ENCODE data around the gene ENTHD1. TPM values are rescaled to one million over a fixed set of nuclear protein-coding genes. Genes with fewer than 3 reads are reported as not detected.

The ENTHD1 gene
- total RNA-seq, 1 experiment from 2014 or later, result not detected

- Mint-ChIP-seq H3K9me3 (no peaks in the 10 kb centered on the region), H3K27ac (peak overlapping the region in 1 of 3 experiments; percentile 15; a peak in 1 of 7 replicates), H3K27me3 (ENCODE audit: low read depth) (peaks cover 2% of the 10 kb centered on the region), H3K4me3 (no peak overlapping the region), H3K4me1 (peaks cover 13 to 33% of the 10 kb centered on the region in 2 experiments), H3K36me3 (ENCODE audit: insufficient read depth in 1 of 3, low read depth in 3 of 3) (no peaks in the 10 kb centered on the region)
- no peak overlapping the region for H3K14ac ChIP-seq (ENCODE audit: insufficient read depth, low read length)
- no peak overlapping the region for H3K9ac ChIP-seq (ENCODE audit: extremely low read depth, insufficient read length, low read length)
- H2AK5ac ChIP-seq (ENCODE audit: insufficient read length, low read length), result no peak overlapping the region
- no peaks in the 10 kb centered on the region for H3K9me3 ChIP-seq (ENCODE audit: control insufficient read depth, low read depth, low read length)
- no peaks in the 10 kb centered on the region for H4K20me1 ChIP-seq (ENCODE audit: control insufficient read depth, insufficient read depth, insufficient read length)
- H3K23ac ChIP-seq (ENCODE audit: insufficient read length, low read depth, low read length), result no peak overlapping the region
- H2BK15ac ChIP-seq (ENCODE audit: low read depth, low read length), result no peak overlapping the region
- no peak overlapping the region for H4K5ac ChIP-seq (ENCODE audit: insufficient read length, low read depth, low read length)
- DNase-seq, result no peak
- H4K8ac ChIP-seq (replicated peaks; ENCODE audit: insufficient read length, low read depth, low read length), result no peak overlapping the region
- no peak overlapping the region for H3K4me2 ChIP-seq (ENCODE audit: insufficient read depth, insufficient read length, low read length)
- H3K4me1 ChIP-seq (ENCODE audit: insufficient read depth, low read length), result no peaks in the 10 kb centered on the region
- no peak overlapping the region for H3K4ac ChIP-seq (ENCODE audit: low read depth, low read length)
- no peak overlapping the region for H3T11ph ChIP-seq (ENCODE audit: low read length)
- TF ChIP-seq, protein P1, sequence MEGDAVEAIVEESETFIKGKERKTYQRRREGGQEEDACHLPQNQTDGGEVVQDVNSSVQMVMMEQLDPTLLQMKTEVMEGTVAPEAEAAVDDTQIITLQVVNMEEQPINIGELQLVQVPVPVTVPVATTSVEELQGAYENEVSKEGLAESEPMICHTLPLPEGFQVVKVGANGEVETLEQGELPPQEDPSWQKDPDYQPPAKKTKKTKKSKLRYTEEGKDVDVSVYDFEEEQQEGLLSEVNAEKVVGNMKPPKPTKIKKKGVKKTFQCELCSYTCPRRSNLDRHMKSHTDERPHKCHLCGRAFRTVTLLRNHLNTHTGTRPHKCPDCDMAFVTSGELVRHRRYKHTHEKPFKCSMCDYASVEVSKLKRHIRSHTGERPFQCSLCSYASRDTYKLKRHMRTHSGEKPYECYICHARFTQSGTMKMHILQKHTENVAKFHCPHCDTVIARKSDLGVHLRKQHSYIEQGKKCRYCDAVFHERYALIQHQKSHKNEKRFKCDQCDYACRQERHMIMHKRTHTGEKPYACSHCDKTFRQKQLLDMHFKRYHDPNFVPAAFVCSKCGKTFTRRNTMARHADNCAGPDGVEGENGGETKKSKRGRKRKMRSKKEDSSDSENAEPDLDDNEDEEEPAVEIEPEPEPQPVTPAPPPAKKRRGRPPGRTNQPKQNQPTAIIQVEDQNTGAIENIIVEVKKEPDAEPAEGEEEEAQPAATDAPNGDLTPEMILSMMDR (conservative IDR thresholded peaks at IDR 0.05), result no peak
- no peaks in the 10 kb centered on the region for H3K27me3 ChIP-seq (ENCODE audit: insufficient read depth, low read length)
- no CpG with 5 or more reads among the region's 4 CpGs for WGBS (ENCODE audit: extremely low coverage, insufficient read length, low lambda C conversion rate)
- H3K56ac ChIP-seq (ENCODE audit: insufficient read length, low read depth, low read length), result no peak overlapping the region
- no peak overlapping the region for H3K18ac ChIP-seq (ENCODE audit: insufficient read length, low read depth, low read length)
- H3K27ac ChIP-seq (ENCODE audit: insufficient read length, low read depth, low read length), result no peak overlapping the region
- H2BK20ac ChIP-seq (ENCODE audit: low read depth, low read length, poor library complexity, severe bottlenecking), result no peak overlapping the region
- no peaks in the 10 kb centered on the region for H3K23me2 ChIP-seq (ENCODE audit: insufficient read length, low read depth, low read length, poor library complexity, severe bottlenecking)
- no peak overlapping the region for H2BK5ac ChIP-seq (ENCODE audit: insufficient read length, low read length)
- H3K79me1 ChIP-seq (ENCODE audit: insufficient read depth, low read depth, low read length, poor library complexity, severe bottlenecking), result no peaks in the 10 kb centered on the region
- no peak overlapping the region for H2BK12ac ChIP-seq (ENCODE audit: insufficient read length, low read depth, low read length)
- H3K79me2 ChIP-seq (ENCODE audit: insufficient read depth, low read length), result no peaks in the 10 kb centered on the region
- H4K91ac ChIP-seq (ENCODE audit: insufficient read length, low read depth, low read length), result no peak overlapping the region
- H2BK120ac ChIP-seq (ENCODE audit: low read depth, low read length, poor library complexity, severe bottlenecking), result no peak overlapping the region
- no peak overlapping the region for H2AFZ ChIP-seq (ENCODE audit: low read length)
These were observed 21.8 kb upstream of the ENTHD1 start for GRCh38 chr22:39915295-39915726.
